OCI-LY7 (cell line): ENCODE measurements around the gene CACNA2D2. TPM values are rescaled to one million over a fixed set of nuclear protein-coding genes. Genes with fewer than 3 reads are reported as not detected.

Source experiments
- BruUV-seq: library from RNA; stranded (reverse); fragments of 400-500 nt; replicated peaks from 2 replicates; lab custom pipeline; 2021; lab: Mats Ljungman, UMichigan
- CTCF ChIA-PET: fragments of 300-600 bp; sonication (Branson Sonifier 250); formaldehyde crosslinking; loops from one replicate; lab custom pipeline; 2022; ENCODE audit warnings: antibody characterized with exemption; ENCODE audit not compliant: unreplicated experiment; lab: Charles Lee
- POLR2A ChIA-PET: fragments of 300-600 bp; sonication (Branson Sonifier 250); formaldehyde crosslinking; loops from one replicate; lab custom pipeline; 2022; ENCODE audit warnings: antibody characterized with exemption; lab: Charles Lee
- DNase-seq: peaks from one replicate; pipeline ENCODE4 v3.0.0-alpha.2; 2015; ENCODE audit warnings: low spot score
- H2AFZ ChIP-seq: fragments of 200-600 bp; sonication (generic), shearing (Covaris generic); 2 replicates; pipeline ENCODE4 v1.6.1; 2014; ENCODE audit warnings: mild to moderate bottlenecking, antibody characterized with exemption, low read length, moderate library complexity
- H3K27ac ChIP-seq: fragments of 200-600 bp; sonication (generic); 2 replicates; pipeline ENCODE4 v1.5.1; 2014; ENCODE audit warnings: mixed run types, low read depth, mild to moderate bottlenecking, moderate library complexity, low read length, inconsistent platforms; ENCODE audit not compliant: poor library complexity, severe bottlenecking
- H3K36me3 ChIP-seq: fragments of 200-600 bp; sonication (generic); 2 replicates; pipeline ENCODE4 v1.6.1; 2014; ENCODE audit warnings: mild to moderate bottlenecking, antibody characterized with exemption, low read length, moderate library complexity, mixed read lengths; ENCODE audit not compliant: insufficient read depth
- H3K4me1 ChIP-seq: fragments of 200-600 bp; sonication (generic); 2 replicates; pipeline ENCODE4 v1.5.1; 2014; ENCODE audit warnings: mild to moderate bottlenecking, low read length; ENCODE audit not compliant: insufficient read depth, poor library complexity, severe bottlenecking
- H3K4me2 ChIP-seq: fragments of 200-600 bp; sonication (generic); 2 replicates; pipeline ENCODE4 v1.6.1; 2014; ENCODE audit warnings: mild to moderate bottlenecking, low read length
- H3K4me3 ChIP-seq: fragments of 200-600 bp; sonication (generic); 2 replicates; pipeline ENCODE4 v1.5.1; 2014; ENCODE audit warnings: mild to moderate bottlenecking, low read depth, low read length; ENCODE audit not compliant: poor library complexity, severe bottlenecking
- H3K79me2 ChIP-seq: fragments of 200-600 bp; sonication (generic); 2 replicates; pipeline ENCODE4 v1.6.1; 2016; ENCODE audit warnings: low read depth, mild to moderate bottlenecking, low read length, moderate library complexity, mixed read lengths; ENCODE audit not compliant: insufficient read depth
- H3K9me2 ChIP-seq: fragments of 200-600 bp; sonication (generic); 2 replicates; pipeline ENCODE4 v1.6.1; 2016; ENCODE audit warnings: mild to moderate bottlenecking, low read length, mixed read lengths; ENCODE audit not compliant: insufficient read depth
- H3K9me3 ChIP-seq: fragments of 200-600 bp; sonication (generic); 2 replicates; pipeline ENCODE4 v1.6.1; 2014; ENCODE audit warnings: mild to moderate bottlenecking, mixed run types, low read length, mixed read lengths
- H4K20me1 ChIP-seq: fragments of 200-600 bp; sonication (generic); 2 replicates; pipeline ENCODE4 v1.6.1; 2014; ENCODE audit warnings: mild to moderate bottlenecking, antibody characterized with exemption, low read length, moderate library complexity, mixed read lengths; ENCODE audit not compliant: insufficient read depth
- CTCF ChIP-seq: fragments of 200-600 bp; sonication (generic); conservative IDR thresholded peaks from 2 replicates; pipeline ENCODE4 v1.5.1; 2014; ENCODE audit warnings: mild to moderate bottlenecking, antibody characterized with exemption, low read length, moderate library complexity, mixed read lengths
- EZH2phosphoT487 ChIP-seq: fragments of 200-600 bp; sonication (generic); IDR thresholded peaks from 2 replicates; pipeline ENCODE4 v1.6.1; 2018; ENCODE audit warnings: low read depth, borderline replicate concordance, mild to moderate bottlenecking, mixed run types, antibody characterized with exemption, low read length, moderate library complexity, mixed read lengths
- intact Hi-C: fragments of 100-400 bp; cut with micrococcal nuclease; formaldehyde crosslinking; loops from one replicate; pipeline ENCODE4 v1.10.0; 2022; ENCODE audit not compliant: unreplicated experiment
- total RNA-seq, 2 experiments: library from RNA; depleted of rRNA in 1 of 2; stranded (reverse); fragments of >200 nt in 1 of 2; shearing (Covaris generic) in 1 of 2; gene quantifications; 2 replicates each; pipeline ENCODE4 v1.2.3, GENCODE V29; 2014 to 2022

CACNA2D2 gene
- total RNA-seq, 2 experiments from 2014 or later: 0.09 to 0.21 TPM

DNA sequence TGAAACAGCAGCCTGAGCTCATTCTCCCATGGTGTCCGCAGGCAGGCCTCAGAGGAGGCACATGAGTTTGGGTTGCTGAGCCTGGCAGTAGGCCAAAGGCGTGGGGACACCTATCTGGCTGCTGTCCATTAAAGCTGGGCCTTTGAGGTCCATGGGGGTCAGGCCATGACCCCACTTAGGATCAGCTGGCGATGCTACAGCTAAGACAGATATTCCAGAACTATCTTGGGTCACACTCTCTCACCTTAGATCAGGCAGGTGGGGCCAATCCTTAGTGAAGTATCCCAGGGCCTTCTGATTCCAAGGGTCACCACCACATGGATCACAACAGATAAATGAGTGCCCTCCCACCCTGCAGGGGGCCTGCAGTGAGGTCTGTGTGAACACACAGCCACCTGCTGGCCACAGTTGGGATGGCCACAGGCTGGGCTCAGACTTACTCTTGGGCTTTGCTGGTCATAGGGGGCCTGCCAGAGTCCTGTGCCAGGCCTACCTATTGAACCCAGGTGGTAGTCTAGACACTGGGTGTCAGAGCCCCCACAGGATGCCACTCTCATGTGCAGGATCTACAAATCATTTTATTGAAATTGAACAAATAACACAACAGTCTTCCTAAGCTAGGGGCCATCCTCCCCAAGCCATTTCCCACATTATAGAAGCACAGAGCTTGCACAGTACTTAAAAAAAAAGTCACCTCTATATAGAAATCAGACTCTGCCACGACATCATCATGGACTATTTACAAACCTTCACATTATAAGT is 178.9 kb downstream of the CACNA2D2 start:
- peaks cover 12% of the 10 kb centered on the region; the same call in 1 of the 2 replicates for H3K79me2 ChIP-seq
- H3K9me2 ChIP-seq: no peaks in the 10 kb centered on the region
- intact Hi-C loops: loop anchor here (1.0 to 5.0 kb wide), 3 partner anchors 25 to 97 kb away; partner anchors contain the start of genes HYAL3 and NAA80
- no peak overlapping the region for H3K4me2 ChIP-seq
- no peak overlapping the region for H3K4me3 ChIP-seq
- no peaks in the 10 kb centered on the region for H4K20me1 ChIP-seq
- H3K4me1 ChIP-seq: peaks cover 29% of the 10 kb centered on the region
- no TSS peak for BruUV-seq
- ChIA-PET CTCF (interaction anchor here (1.9 kb wide), 1 partner anchor 32 kb away, joined by 5 read pairs; the partner anchor contains the start of gene IFRD2), POLR2A (interaction anchor here (1.2 kb wide), 1 partner anchor 26 kb away, joined by 3 read pairs; the partner anchor contains the start of gene NPRL2)
- peaks cover 22% of the 10 kb centered on the region for H3K36me3 ChIP-seq
- peak; percentile 70 for DNase-seq
- TF ChIP-seq CTCF: peak; percentile 83
- TF ChIP-seq EZH2phosphoT487: no peak
- H3K27ac ChIP-seq: no peak overlapping the region
- H2AFZ ChIP-seq: no peak overlapping the region
- no peaks in the 10 kb centered on the region for H3K9me3 ChIP-seq

- Histone ChIP-seq H3K79me2 (peaks cover 12% of the 10 kb centered on the region; the same call in 1 of the 2 replicates), H3K36me3 (peaks cover 20% of the 10 kb centered on the region; the same call in 1 of the 2 replicates), H3K4me1 (peaks cover 34% of the 10 kb centered on the region), H3K9me2 (no peaks in the 10 kb centered on the region), H2AFZ (no peak overlapping the region), H4K20me1 (no peaks in the 10 kb centered on the region), H3K27ac (no peak overlapping the region), H3K9me3 (no peaks in the 10 kb centered on the region), H3K4me2 (no peak overlapping the region), H3K4me3 (no peak overlapping the region)
- no peak for DNase-seq
- CTCF ChIA-PET: interaction anchor here (1.9 kb wide), 1 partner anchor 31 kb away, joined by 5 read pairs; the partner anchor contains the start of gene IFRD2
- intact Hi-C loops: loop anchor here (1.0 to 5.0 kb wide), 3 partner anchors 24 to 96 kb away; partner anchors contain the start of genes HYAL3 and NAA80
- BruUV-seq: no TSS peak
- TF ChIP-seq EZH2phosphoT487: no peak
- TF ChIP-seq CTCF: no peak
- POLR2A ChIA-PET: interaction anchor here (1.2 kb wide), 1 partner anchor 27 kb away, joined by 3 read pairs; the partner anchor contains the start of gene NPRL2
Observed at GRCh38 chr3:50323614-50324199, 179.7 kb downstream of the CACNA2D2 start.
